Vagina (tissue), 2 donors: ENCODE data around the gene ATP8A1.

Source experiments
- CTCF ChIP-seq, 3 experiments: fragments of 450-650 bp in 2 of 3; fragments of 200-600 bp in 1 of 3; sonication (generic) in 1 of 3; IDR thresholded peaks; one replicate each; pipeline ENCODE4 v1.5.1; 2017 to 2019; ENCODE audit warnings: antibody characterized with exemption in 3 of 3, mild to moderate bottlenecking in 2 of 3, moderate library complexity in 2 of 3
- POLR2A ChIP-seq, 2 donors: fragments of 450-650 bp; IDR thresholded peaks; one replicate each; pipeline ENCODE4 v1.6.1; 2017; ENCODE audit warnings: antibody characterized with exemption in 2 of 2, mild to moderate bottlenecking in 2 of 2, moderate library complexity in 2 of 2

- TF ChIP-seq CTCF (IDR thresholded peaks at IDR 0.05): no peak
- TF ChIP-seq POLR2A (IDR thresholded peaks at IDR 0.05): no peak
Observed at GRCh38 chr4:42632653-42633382, 24.1 kb downstream of the ATP8A1 start.
